ENCODE measurements around the gene STON2.
"Not testable (repeated sequence)": the region's sequence is repeated elsewhere in the genome, so short reads cannot be mapped to it uniquely, and the experiment has no call there.

STON2 gene

GRCh38 chr14:81382517-81383225, 17.5 kb downstream of the STON2 start:
- no peak for DNase-seq (ENCODE audit: low spot score)

- not testable (repeated sequence) for DNase-seq (ENCODE audit: low spot score)
These were observed 20.1 kb downstream of the STON2 start for GRCh38 chr14:81380009-81380408.

GRCh38 chr14:81371802-81372201, 28.3 kb downstream of the STON2 start:
- DNase-seq (ENCODE audit: low spot score) = no peak

- DNase-seq (ENCODE audit: low spot score) = no peak
These were observed 32.6 kb downstream of the STON2 start for GRCh38 chr14:81367563-81367962.

GRCh38 chr14:81366884-81367283, 33.2 kb downstream of the STON2 start:
- DNase-seq (ENCODE audit: low spot score) = no peak

GRCh38 chr14:81366214-81366613, 33.9 kb downstream of the STON2 start:
- DNase-seq (ENCODE audit: low spot score) = no peak

GRCh38 chr14:81363746-81364378, 36.3 kb downstream of the STON2 start:
- DNase-seq (ENCODE audit: low spot score) = no peak

GRCh38 chr14:81353691-81354323, 46.3 kb downstream of the STON2 start:
- DNase-seq (ENCODE audit: low spot score) = no peak

- DNase-seq (ENCODE audit: low spot score) = no peak
These were observed 47.7 kb downstream of the STON2 start for GRCh38 chr14:81352413-81352812.

GRCh38 chr14:81351205-81351604, 48.9 kb downstream of the STON2 start:
- no peak for DNase-seq (ENCODE audit: low spot score)

- peak; percentile 29 for DNase-seq (ENCODE audit: low spot score)
These were observed 49.6 kb downstream of the STON2 start for GRCh38 chr14:81350344-81351130.

GRCh38 chr14:81348061-81348460, 52.1 kb downstream of the STON2 start:
- DNase-seq (ENCODE audit: low spot score) = peak; percentile 20

GRCh38 chr14:81345781-81346180, 54.3 kb downstream of the STON2 start:
- no peak for DNase-seq (ENCODE audit: low spot score)

GRCh38 chr14:81344481-81345160, 55.5 kb downstream of the STON2 start:
- DNase-seq (ENCODE audit: low spot score) = no peak

GRCh38 chr14:81343701-81344100, 56.4 kb downstream of the STON2 start:
- no peak for DNase-seq (ENCODE audit: low spot score)

- DNase-seq (ENCODE audit: low spot score) = peak; percentile 42
These were observed 57.1 kb downstream of the STON2 start for GRCh38 chr14:81342850-81343580.

- no peak for DNase-seq (ENCODE audit: low spot score)
These were observed 58.3 kb downstream of the STON2 start for GRCh38 chr14:81341781-81342180.

GRCh38 chr14:81341370-81341769, 58.8 kb downstream of the STON2 start:
- DNase-seq (ENCODE audit: low spot score) = no peak

GRCh38 chr14:81340201-81340600, 59.9 kb downstream of the STON2 start:
- no peak for DNase-seq (ENCODE audit: low spot score)

- no peak for DNase-seq (ENCODE audit: low spot score)
These were observed 63.1 kb downstream of the STON2 start for GRCh38 chr14:81337073-81337472.

- no peak for DNase-seq (ENCODE audit: low spot score)
These were observed 64.1 kb downstream of the STON2 start for GRCh38 chr14:81336009-81336408.

Data from globus pallidus (tissue), 1 donor.